IMR-90 (cell line): ENCODE measurements around the gene TTBK2. TPM values are rescaled to one million over a fixed set of nuclear protein-coding genes. Genes with fewer than 3 reads are reported as not detected.
A peak's percentile ranks its signal among the peaks of the same experiment; 100 is the strongest.

ENCODE experiments used
- ATAC-seq: fragments of 200-7000 bp; cut with Tn5 transposase; 2 replicates; pipeline ENCODE4 v1.9.1; 2020; ENCODE audit warnings: low read depth, mild to moderate bottlenecking, moderate library complexity
- BruUV-seq: library from RNA; stranded (reverse); fragments of 400-500 nt; replicated peaks from 2 replicates; lab custom pipeline; 2021; lab: Mats Ljungman, UMichigan
- CTCF ChIA-PET: fragments of 300-600 bp; formaldehyde crosslinking; extraction: SDS; loops from one replicate; lab custom pipeline; 2021; ENCODE audit warnings: antibody characterized with exemption; lab: Yijun Ruan, JAX
- POLR2A ChIA-PET: fragments of 300-600 bp; sonication (Branson Sonifier 250); formaldehyde crosslinking; loops from one replicate; lab custom pipeline; 2022; ENCODE audit warnings: antibody characterized with exemption; ENCODE audit not compliant: unreplicated experiment; lab: Charles Lee
- DNase-seq: peaks from one replicate; pipeline ENCODE4 v3.0.0; 2013
- H2AFZ ChIP-seq: replicated peaks from 2 replicates; pipeline ENCODE3; 2013; ENCODE audit warnings: low read length, mild to moderate bottlenecking; ENCODE audit not compliant: poor library complexity
- H2AK5ac ChIP-seq: 2 replicates; pipeline ENCODE4 v1.6.1; 2013; ENCODE audit warnings: low read depth, low read length, inconsistent platforms
- H2AK9ac ChIP-seq: replicated peaks from 2 replicates; pipeline ENCODE3; 2013; ENCODE audit warnings: mild to moderate bottlenecking, low read depth, low read length, moderate library complexity; ENCODE audit not compliant: poor library complexity
- H2BK120ac ChIP-seq: 2 replicates; pipeline ENCODE4 v1.6.1; 2013; ENCODE audit warnings: low read depth, low read length, inconsistent platforms
- H2BK15ac ChIP-seq: 3 replicates; pipeline ENCODE4 v1.6.1; 2013; ENCODE audit warnings: low read depth, low read length, inconsistent platforms
- H2BK20ac ChIP-seq: 2 replicates; pipeline ENCODE4 v1.6.1; 2013; ENCODE audit warnings: low read depth, mild to moderate bottlenecking, inconsistent platforms, low read length, moderate library complexity
- H2BK5ac ChIP-seq: 2 replicates; pipeline ENCODE4 v1.6.1; 2013; ENCODE audit warnings: mild to moderate bottlenecking, low read depth, low read length, inconsistent platforms; ENCODE audit not compliant: poor library complexity, severe bottlenecking
- H3K14ac ChIP-seq: replicated peaks from 2 replicates; pipeline ENCODE4 v1.6.1; 2013; ENCODE audit warnings: low read depth, low read length, inconsistent platforms
- H3K18ac ChIP-seq: 2 replicates; pipeline ENCODE4 v1.6.1; 2013; ENCODE audit warnings: low read depth, low read length, control low read depth
- H3K23ac ChIP-seq: 2 replicates; pipeline ENCODE4 v1.6.1; 2013; ENCODE audit warnings: low read depth, low read length, inconsistent platforms
- H3K27ac ChIP-seq: 2 replicates; pipeline ENCODE4 v1.5.1; 2013; ENCODE audit warnings: mild to moderate bottlenecking, control low read depth, low read length; ENCODE audit not compliant: insufficient read depth
- H3K27me3 ChIP-seq: 2 replicates; pipeline ENCODE4 v1.6.1; 2013; ENCODE audit warnings: low read length; ENCODE audit not compliant: control insufficient read depth, insufficient read depth
- H3K36me3 ChIP-seq: 2 replicates; pipeline ENCODE4 v1.6.1; 2013; ENCODE audit warnings: low read length, mixed read lengths; ENCODE audit not compliant: control insufficient read depth, insufficient read depth
- H3K4ac ChIP-seq: 2 replicates; pipeline ENCODE4 v1.6.1; 2013; ENCODE audit warnings: low read depth, low read length, inconsistent platforms
- H3K4me1 ChIP-seq: 2 replicates; pipeline ENCODE4 v1.6.1; 2013; ENCODE audit warnings: low read length, mixed read lengths; ENCODE audit not compliant: control insufficient read depth, insufficient read depth
- H3K4me2 ChIP-seq: 2 replicates; pipeline ENCODE4 v1.6.1; 2013; ENCODE audit warnings: low read depth, mild to moderate bottlenecking, control low read depth, low read length, moderate library complexity
- H3K4me3 ChIP-seq: 2 replicates; pipeline ENCODE4 v1.5.1; 2013; ENCODE audit warnings: low read depth, mild to moderate bottlenecking, control low read depth, low read length, moderate library complexity; ENCODE audit not compliant: insufficient read depth
- H3K56ac ChIP-seq: 2 replicates; pipeline ENCODE4 v1.6.1; 2013; ENCODE audit warnings: low read length, inconsistent platforms; ENCODE audit not compliant: insufficient read depth; ENCODE audit errors: extremely low read depth
- H3K79me1 ChIP-seq, 2 experiments: 2 replicates each; pipeline ENCODE4 v1.6.1; 2013; ENCODE audit warnings: low read length in 2 of 2, inconsistent platforms in 1 of 2, low read depth in 1 of 2
- H3K9ac ChIP-seq: 2 replicates; pipeline ENCODE4 v1.6.1; 2013; ENCODE audit warnings: low read depth, low read length, control low read depth
- H3K9me1 ChIP-seq: 2 replicates; pipeline ENCODE4 v1.6.1; 2013; ENCODE audit warnings: low read length, inconsistent platforms; ENCODE audit not compliant: insufficient read depth
- H3K9me3 ChIP-seq: 2 replicates; pipeline ENCODE4 v1.6.1; 2013; ENCODE audit warnings: low read length; ENCODE audit not compliant: control insufficient read depth, insufficient read depth
- H4K20me1 ChIP-seq: 2 replicates; pipeline ENCODE4 v1.6.1; 2013; ENCODE audit warnings: low read length, inconsistent platforms; ENCODE audit not compliant: insufficient read depth
- H4K5ac ChIP-seq: 2 replicates; pipeline ENCODE4 v1.6.1; 2013; ENCODE audit warnings: mild to moderate bottlenecking, low read depth, low read length, control low read depth
- H4K8ac ChIP-seq, 2 experiments: 2 replicates each; pipeline ENCODE4 v1.6.1; 2013; ENCODE audit warnings: low read depth in 2 of 2, low read length in 2 of 2, control low read depth in 1 of 2, inconsistent platforms in 1 of 2
- H4K91ac ChIP-seq: 2 replicates; pipeline ENCODE4 v1.6.1; 2013; ENCODE audit warnings: low read depth, low read length, inconsistent platforms; ENCODE audit not compliant: insufficient read depth
- CTCF ChIP-seq: conservative IDR thresholded peaks from 2 replicates; pipeline ENCODE4 v1.5.1; 2012; ENCODE audit warnings: mild to moderate bottlenecking, low read depth, low read length, improper control_type of control experiment
- FOS ChIP-seq: fragments of 150-350 bp; IDR thresholded peaks from 2 replicates; pipeline ENCODE4 v1.6.1; 2016; ENCODE audit warnings: low read depth, low read length
- MAZ ChIP-seq: IDR thresholded peaks from 2 replicates; pipeline ENCODE4 v1.6.1; 2012; ENCODE audit warnings: low read depth, mild to moderate bottlenecking, low read length, improper control_type of control experiment, moderate library complexity, borderline replicate concordance
- MXI1 ChIP-seq: IDR thresholded peaks from 2 replicates; pipeline ENCODE4 v1.6.1; 2012; ENCODE audit warnings: low read depth, mild to moderate bottlenecking, low read length, moderate library complexity, borderline replicate concordance
- NFE2L2 ChIP-seq: fragments of 150-350 bp; IDR thresholded peaks from 2 replicates; pipeline ENCODE4 v1.6.1; 2016; ENCODE audit warnings: low read depth, mild to moderate bottlenecking, low read length
- POLR2A ChIP-seq: IDR thresholded peaks from 2 replicates; pipeline ENCODE4 v1.6.1; 2012; ENCODE audit warnings: mild to moderate bottlenecking, low read depth, low read length
- RCOR1 ChIP-seq: IDR thresholded peaks from 2 replicates; pipeline ENCODE4 v1.6.1; 2012; ENCODE audit warnings: mild to moderate bottlenecking, low read length, improper control_type of control experiment; ENCODE audit not compliant: insufficient replicate concordance
- WGBS, 2 experiments: methylation state at CpG; one replicate each; pipeline versions ENCODE4 v1.1.5 to v1.1.7; 2013; ENCODE audit warnings: missing lambda C conversion rate in 2 of 2; ENCODE audit not compliant: insufficient read length in 1 of 2; ENCODE audit errors: extremely low coverage in 2 of 2; 5-methylcytosine and 5-hydroxymethylcytosine counted together
- dilution Hi-C: fragments of 300-500 bp; cut with HindIII; formaldehyde crosslinking; loops from one replicate; pipeline ENCODE4 v1.14.3; 2018; ENCODE audit warnings: low sequenced_read_pairs; ENCODE audit not compliant: unreplicated experiment
- in situ Hi-C: fragments of 300-500 bp; cut with MboI; formaldehyde crosslinking; loops from 3 replicates; pipeline ENCODE4 v1.14.3; 2019; ENCODE audit warnings: low sequenced_read_pairs, inconsistent platforms, mixed read lengths
- intact Hi-C: fragments of 100-400 bp; cut with micrococcal nuclease; formaldehyde crosslinking; loops from 2 replicates; pipeline ENCODE4 v1.10.0; 2022
- polyA plus RNA-seq, 3 experiments: library from polyadenylated mRNA; depleted of rRNA; stranded (reverse); fragments of >200 nt; gene quantifications; 2 replicates each; pipeline ENCODE4 v1.2.3, GENCODE V29; 2012; ENCODE audit warnings: low replicate concordance in 1 of 3
- total RNA-seq: library from RNA; depleted of rRNA; stranded (reverse); fragments of >200 nt; gene quantifications from 2 replicates; pipeline ENCODE4 v1.2.3, GENCODE V29; 2012

TTBK2 gene
- total and polyA plus RNA-seq, 2 of the 4 experiments (the other 2 are of a cell fraction): 2.4 to 3.2 TPM

GRCh38 chr15:42716125-42716524, 204.5 kb downstream of the TTBK2 start:
- ChIA-PET CTCF (interaction anchor here (1.1 kb wide), 1 partner anchor 13 kb away, joined by 5 read pairs; no protein-coding TSS in a partner anchor), POLR2A (no interaction called here)
- no TSS peak for BruUV-seq

More at GRCh38 chr15:42716125-42716524, 204.5 kb downstream of the TTBK2 start:
- Histone ChIP-seq H3K79me1 (peaks cover 0 to 13% of the 10 kb centered on the region in 2 experiments; a peak in 1 of 4 replicates), H3K36me3 (peaks cover 23% of the 10 kb centered on the region), H2BK120ac (no peak overlapping the region), H3K4me1 (peaks cover 5% of the 10 kb centered on the region), H2BK5ac (no peak overlapping the region), H3K27ac (no peak overlapping the region), H3K18ac (no peak overlapping the region), H4K91ac (no peak overlapping the region), H3K4me2 (no peak overlapping the region), H3K9ac (no peak overlapping the region), H2AK5ac (no peak overlapping the region), H3K4ac (no peak overlapping the region), H2AK9ac (peak overlapping the region; percentile 33), H3K4me3 (no peak overlapping the region), H3K14ac (no peak overlapping the region), H4K20me1 (no peaks in the 10 kb centered on the region), H3K56ac (no peak overlapping the region), H3K27me3 (no peaks in the 10 kb centered on the region), H3K9me1 (peaks cover 11% of the 10 kb centered on the region; the same call in 1 of the 2 replicates), H2AFZ (no peak overlapping the region), H4K8ac (no peak overlapping the region), H2BK20ac (no peak overlapping the region), H2BK15ac (no peak overlapping the region), H4K5ac (no peak overlapping the region), H3K23ac (no peak overlapping the region), H3K9me3 (no peaks in the 10 kb centered on the region)
- DNase-seq: no peak
- WGBS, 2 experiments: 100% methylated on average over 1 of the region's 5 CpGs; no CpG with 5 or more reads in 1 of the 2 experiments
- dilution Hi-C loops (no loop called here), intact Hi-C loops (no loop called here), in situ Hi-C loops (no loop called here)
- peak; percentile 12; the same call in 1 of the 2 replicates for ATAC-seq
- no peak for TF ChIP-seq MXI1
- TF ChIP-seq POLR2A: no peak
- no peak for TF ChIP-seq RCOR1
- no peak for TF ChIP-seq MAZ
- no peak for TF ChIP-seq FOS
- TF ChIP-seq NFE2L2: no peak
- TF ChIP-seq CTCF: no peak
